ENCODE measurements around the gene PLCG2. TPM values are rescaled to one million over a fixed set of nuclear protein-coding genes. Genes with fewer than 3 reads are reported as not detected.

The PLCG2 gene
- total RNA-seq, 1 donor from 2014 or later = 9.1 TPM

DNA sequence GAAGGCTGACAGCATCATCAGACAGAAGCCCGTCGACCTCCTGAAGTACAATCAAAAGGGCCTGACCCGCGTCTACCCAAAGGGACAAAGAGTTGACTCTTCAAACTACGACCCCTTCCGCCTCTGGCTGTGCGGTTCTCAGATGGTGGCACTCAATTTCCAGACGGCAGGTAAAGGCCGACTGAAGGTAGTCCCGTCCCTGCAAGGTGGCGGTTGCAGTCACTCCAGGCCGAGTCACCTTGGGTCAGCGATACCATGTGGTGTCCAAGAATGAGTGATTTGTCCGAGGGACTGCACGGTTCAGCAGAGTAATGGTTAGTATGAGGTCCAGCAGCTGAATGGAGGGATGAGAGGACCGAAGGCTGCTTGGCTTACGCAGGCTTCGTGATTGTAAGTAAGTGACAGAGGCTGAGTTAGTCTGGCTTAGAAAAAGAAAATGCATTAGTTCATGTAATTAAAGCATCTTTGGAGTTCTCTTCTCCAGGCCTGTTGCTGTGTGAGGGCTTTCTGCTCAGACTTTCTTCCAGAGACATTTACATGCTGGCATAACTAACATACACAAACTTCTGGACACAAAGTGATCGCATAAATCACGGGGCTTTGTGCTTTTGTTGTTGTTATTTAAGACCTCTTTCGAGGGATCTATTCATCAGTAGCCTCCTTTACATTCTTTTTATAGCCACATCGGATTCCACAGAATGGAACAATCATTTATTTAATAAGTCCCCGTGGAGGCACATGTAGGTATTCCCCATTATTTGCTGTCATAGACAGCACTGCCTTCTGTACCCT, 157.3 kb downstream of the PLCG2 start:
- Mint-ChIP-seq H3K9me3 (ENCODE audit: low read depth) (no peaks in the 10 kb centered on the region), H3K4me1 (ENCODE audit: low read depth) (peaks cover 14% of the 10 kb centered on the region), H3K36me3 (ENCODE audit: insufficient read depth) (no peaks in the 10 kb centered on the region), H3K27ac (no peak overlapping the region), H3K27me3 (no peaks in the 10 kb centered on the region), H3K4me3 (ENCODE audit: low read depth) (no peak overlapping the region)
- DNase-seq (ENCODE audit: low spot score, unreplicated experiment) = no peak
- TF ChIP-seq, protein P1, sequence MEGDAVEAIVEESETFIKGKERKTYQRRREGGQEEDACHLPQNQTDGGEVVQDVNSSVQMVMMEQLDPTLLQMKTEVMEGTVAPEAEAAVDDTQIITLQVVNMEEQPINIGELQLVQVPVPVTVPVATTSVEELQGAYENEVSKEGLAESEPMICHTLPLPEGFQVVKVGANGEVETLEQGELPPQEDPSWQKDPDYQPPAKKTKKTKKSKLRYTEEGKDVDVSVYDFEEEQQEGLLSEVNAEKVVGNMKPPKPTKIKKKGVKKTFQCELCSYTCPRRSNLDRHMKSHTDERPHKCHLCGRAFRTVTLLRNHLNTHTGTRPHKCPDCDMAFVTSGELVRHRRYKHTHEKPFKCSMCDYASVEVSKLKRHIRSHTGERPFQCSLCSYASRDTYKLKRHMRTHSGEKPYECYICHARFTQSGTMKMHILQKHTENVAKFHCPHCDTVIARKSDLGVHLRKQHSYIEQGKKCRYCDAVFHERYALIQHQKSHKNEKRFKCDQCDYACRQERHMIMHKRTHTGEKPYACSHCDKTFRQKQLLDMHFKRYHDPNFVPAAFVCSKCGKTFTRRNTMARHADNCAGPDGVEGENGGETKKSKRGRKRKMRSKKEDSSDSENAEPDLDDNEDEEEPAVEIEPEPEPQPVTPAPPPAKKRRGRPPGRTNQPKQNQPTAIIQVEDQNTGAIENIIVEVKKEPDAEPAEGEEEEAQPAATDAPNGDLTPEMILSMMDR (IDR thresholded peaks at IDR 0.05; ENCODE audit: unreplicated experiment) = no peak

GRCh38 chr16:81937305-81938038, 158.4 kb downstream of the PLCG2 start:
- H3K27ac Mint-ChIP-seq = no peak overlapping the region
- TF ChIP-seq, protein P1 (IDR thresholded peaks at IDR 0.05; ENCODE audit: unreplicated experiment) = no peak
- no peaks in the 10 kb centered on the region for H3K27me3 Mint-ChIP-seq
- H3K4me1 Mint-ChIP-seq (ENCODE audit: low read depth) = peaks cover 14% of the 10 kb centered on the region
- H3K9me3 Mint-ChIP-seq (ENCODE audit: low read depth) = no peaks in the 10 kb centered on the region
- DNase-seq (ENCODE audit: low spot score, unreplicated experiment) = no peak
- H3K36me3 Mint-ChIP-seq (ENCODE audit: insufficient read depth) = no peaks in the 10 kb centered on the region
- H3K4me3 Mint-ChIP-seq (ENCODE audit: low read depth) = no peak overlapping the region

DNA sequence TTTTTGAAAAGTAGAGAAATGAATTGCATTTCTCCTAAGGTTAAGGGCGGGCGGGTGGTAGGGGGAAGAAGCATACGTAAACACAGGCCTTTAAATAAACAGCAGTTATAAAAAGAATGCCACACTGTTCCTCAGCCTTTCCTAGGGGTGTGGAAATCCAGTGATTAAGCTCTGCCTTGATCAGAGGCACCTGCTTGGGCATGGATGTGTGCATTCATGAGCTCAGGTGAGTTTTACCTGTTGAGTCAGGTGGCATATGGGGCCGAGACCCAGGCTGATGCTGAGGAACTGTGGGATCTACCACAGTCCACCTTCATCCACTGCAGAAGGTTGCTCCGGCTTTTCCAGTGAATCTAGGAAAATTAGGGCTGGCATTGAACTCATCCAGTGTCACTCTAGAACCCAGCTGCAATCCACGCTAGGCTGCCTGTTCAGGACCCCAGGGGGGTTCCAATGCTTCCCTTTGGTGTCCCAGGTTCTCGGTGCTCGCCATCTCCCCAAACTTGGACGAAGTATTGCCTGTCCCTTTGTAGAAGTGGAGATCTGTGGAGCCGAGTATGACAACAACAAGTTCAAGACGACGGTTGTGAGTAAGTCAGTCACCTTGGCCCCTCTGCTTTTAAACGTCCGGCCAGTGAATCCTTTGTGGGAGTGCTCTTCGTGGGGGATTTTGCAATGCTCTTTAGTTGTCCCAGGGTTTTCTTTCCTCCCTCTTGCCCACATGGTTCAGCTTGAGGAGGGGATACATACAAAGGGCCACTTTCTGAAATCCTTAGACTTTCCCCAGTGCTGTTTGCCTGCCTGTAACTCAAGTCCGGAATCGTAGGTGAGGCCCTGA, 159.5 kb downstream of the PLCG2 start:
- TF ChIP-seq, protein P1 (IDR thresholded peaks at IDR 0.05; ENCODE audit: unreplicated experiment) = no peak
- Mint-ChIP-seq H3K9me3 (ENCODE audit: low read depth) (no peaks in the 10 kb centered on the region), H3K4me3 (ENCODE audit: low read depth) (no peak overlapping the region), H3K27me3 (no peaks in the 10 kb centered on the region), H3K4me1 (ENCODE audit: low read depth) (peaks cover 14% of the 10 kb centered on the region), H3K36me3 (ENCODE audit: insufficient read depth) (no peaks in the 10 kb centered on the region), H3K27ac (no peak overlapping the region)
- DNase-seq (ENCODE audit: low spot score, unreplicated experiment) = no peak

GRCh38 chr16:81939164-81940056, 160.3 kb downstream of the PLCG2 start:
- Mint-ChIP-seq H3K27ac (peak overlapping the region; percentile 73), H3K4me1 (ENCODE audit: low read depth) (peaks cover 14% of the 10 kb centered on the region), H3K27me3 (no peaks in the 10 kb centered on the region), H3K4me3 (ENCODE audit: low read depth) (no peak overlapping the region), H3K36me3 (ENCODE audit: insufficient read depth) (no peaks in the 10 kb centered on the region), H3K9me3 (ENCODE audit: low read depth) (no peaks in the 10 kb centered on the region)
- no peak for DNase-seq (ENCODE audit: low spot score, unreplicated experiment)
- TF ChIP-seq, protein P1 (IDR thresholded peaks at IDR 0.05; ENCODE audit: unreplicated experiment) = no peak

Data from progenitor cell of endocrine pancreas (in vitro differentiated cells).